Measurements from ENCODE around the gene PLD1. TPM values are rescaled to one million over a fixed set of nuclear protein-coding genes. Genes with fewer than 3 reads are reported as not detected.

The PLD1 gene
- total and polyA plus RNA-seq, 5 donors, result 17.0 to 79.5 (median 53.9) TPM

DNA sequence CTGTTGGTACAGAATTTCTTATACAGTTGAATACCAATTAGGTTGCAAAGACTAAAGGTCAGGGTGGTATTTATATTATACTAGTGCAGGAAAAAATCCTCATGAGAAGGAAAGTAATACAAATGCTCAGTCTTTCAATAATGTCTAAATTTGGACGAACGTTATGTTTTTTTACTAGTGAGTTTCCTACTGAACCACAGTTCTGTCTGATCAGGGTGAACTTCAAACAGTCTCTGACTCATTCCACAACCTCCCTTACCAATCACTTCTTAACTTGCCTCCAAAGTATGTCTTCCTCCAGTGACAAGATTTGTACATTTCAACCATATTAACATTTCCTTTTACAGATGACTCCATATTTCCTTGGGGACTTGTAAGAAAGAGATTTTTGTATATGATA, 36.3 kb upstream of the PLD1 start:
- Histone ChIP-seq H3K9me3 (ENCODE audit: control insufficient read depth, low read length) (no peaks in the 10 kb centered on the region), H3K4me1 (ENCODE audit: control insufficient read depth, insufficient read depth, low read length) (no peaks in the 10 kb centered on the region), H3K4me3 (ENCODE audit: low read length) (no peak overlapping the region), H3K27me3 (ENCODE audit: control insufficient read depth, insufficient read depth) (no peaks in the 10 kb centered on the region), H3K27ac (ENCODE audit: low read length) (no peak overlapping the region)
- no peak for ATAC-seq
- intact Hi-C loops (cut with DNase I), result no loop called here
- no peak for DNase-seq
- WGBS, result 74% methylated on average over 2 of the region's 2 CpGs

- Histone ChIP-seq H3K9me3 (ENCODE audit: control insufficient read depth, low read length) (no peaks in the 10 kb centered on the region), H3K4me1 (ENCODE audit: control insufficient read depth, insufficient read depth, low read length) (peaks cover under 1% of the 10 kb centered on the region), H3K4me3 (ENCODE audit: low read length) (no peak overlapping the region), H3K27me3 (ENCODE audit: control insufficient read depth, insufficient read depth) (no peaks in the 10 kb centered on the region), H3K27ac (ENCODE audit: low read length) (no peak overlapping the region)
- 67% methylated on average over 3 of the region's 3 CpGs for WGBS
- intact Hi-C loops (cut with DNase I), result no loop called here
- DNase-seq, result no peak
- no peak for ATAC-seq
These were observed 35.4 kb upstream of the PLD1 start for GRCh38 chr3:171845481-171846284.

GRCh38 chr3:171844873-171845272, 34.6 kb upstream of the PLD1 start:
- Histone ChIP-seq H3K9me3 (ENCODE audit: control insufficient read depth, low read length) (no peaks in the 10 kb centered on the region), H3K27ac (ENCODE audit: low read length) (no peak overlapping the region), H3K4me1 (ENCODE audit: control insufficient read depth, insufficient read depth, low read length) (peaks cover 2% of the 10 kb centered on the region), H3K27me3 (ENCODE audit: control insufficient read depth, insufficient read depth) (no peaks in the 10 kb centered on the region), H3K4me3 (ENCODE audit: low read length) (no peak overlapping the region)
- intact Hi-C loops (cut with DNase I), result no loop called here
- no peak for ATAC-seq
- no peak for DNase-seq
- WGBS, result 90% methylated on average over 2 of the region's 2 CpGs

DNA sequence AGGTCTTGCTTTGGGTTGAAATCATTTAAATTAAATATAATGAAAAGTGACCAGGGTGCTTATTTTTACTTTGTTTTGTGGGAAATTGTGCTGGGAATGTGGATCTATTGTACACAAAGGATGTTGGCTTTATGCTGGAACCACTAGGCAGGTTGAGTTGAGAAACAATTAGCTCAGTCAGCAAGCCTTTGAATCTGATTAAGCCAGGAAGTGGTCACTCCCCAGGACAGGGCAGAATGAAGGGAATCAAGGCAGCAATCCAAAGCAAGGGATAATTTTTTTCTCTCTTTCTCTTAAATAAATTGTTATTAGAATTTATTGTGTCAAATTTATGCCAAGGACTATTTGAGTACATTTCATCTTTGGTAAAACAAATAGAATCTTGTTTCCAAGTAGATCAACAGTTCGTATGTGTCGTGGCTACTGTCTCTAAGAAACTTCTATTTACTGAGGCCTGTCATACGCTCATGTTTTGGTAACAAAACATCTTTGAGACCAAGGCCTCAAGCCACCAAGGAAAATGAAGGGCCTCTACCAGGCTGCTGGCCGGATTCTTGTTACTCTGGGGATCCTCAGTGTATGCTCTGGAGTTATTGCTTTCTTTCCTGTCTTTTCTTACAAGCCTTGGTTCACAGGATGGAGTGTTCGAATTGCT, 32.7 kb upstream of the PLD1 start, which contains the start of gene TMEM212:
TMEM212 (plus strand) TSS at position 486 of the 655 bp plus-strand sequence; CDS start at position 521, 35 bp downstream.
- no peaks in the 10 kb centered on the region for H3K9me3 ChIP-seq (ENCODE audit: control insufficient read depth, low read length)

DNA sequence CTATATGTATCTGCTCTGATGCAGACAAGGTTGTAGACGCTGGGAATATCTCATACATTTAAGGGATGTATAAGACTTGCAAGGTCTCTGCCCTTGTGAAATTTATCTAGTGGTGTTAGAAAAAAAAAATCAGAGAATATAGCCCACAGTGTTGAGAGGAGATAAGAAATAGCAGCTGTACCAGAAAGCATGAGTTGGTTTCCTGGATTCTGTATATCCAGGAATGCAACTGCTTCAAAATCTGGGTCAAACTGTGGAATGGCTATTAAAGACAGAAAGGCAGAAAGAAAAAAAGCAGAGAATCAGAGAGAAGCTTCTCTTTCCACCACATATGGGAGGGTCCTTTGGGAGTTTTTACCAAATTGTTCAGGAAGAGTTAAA, 31.3 kb upstream of the PLD1 start:
- peaks cover 2% of the 10 kb centered on the region for H3K4me1 ChIP-seq (ENCODE audit: control insufficient read depth, insufficient read depth, low read length)
- no peak for ATAC-seq
- no peak for DNase-seq
- intact Hi-C loops (cut with DNase I), result no loop called here
- H3K9me3 ChIP-seq (ENCODE audit: control insufficient read depth, low read length), result no peaks in the 10 kb centered on the region
- no peak overlapping the region for H3K27ac ChIP-seq (ENCODE audit: low read length)
- no peak overlapping the region for H3K4me3 ChIP-seq (ENCODE audit: low read length)
- no peaks in the 10 kb centered on the region for H3K27me3 ChIP-seq (ENCODE audit: control insufficient read depth, insufficient read depth)
- WGBS, result 44% methylated on average over 1 of the region's 1 CpG

More for the DNA sequence above, 32.7 kb upstream of the PLD1 start, which contains the start of gene TMEM212:
- ATAC-seq (peak in 1 of 2 donors; percentile 67), DNase-seq (no peak)
- Histone ChIP-seq H3K27me3 (ENCODE audit: control insufficient read depth, insufficient read depth) (no peaks in the 10 kb centered on the region), H3K27ac (ENCODE audit: low read length) (no peak within 1 kb of the TSS), H3K4me3 (ENCODE audit: low read length) (no peak within 1 kb of the TSS), H3K4me1 (ENCODE audit: control insufficient read depth, insufficient read depth, low read length) (peaks cover 2% of the 10 kb centered on the region)
- intact Hi-C loops (cut with DNase I), result no loop called here
- 44% methylated on average over 5 of the region's 5 CpGs for WGBS

DNA sequence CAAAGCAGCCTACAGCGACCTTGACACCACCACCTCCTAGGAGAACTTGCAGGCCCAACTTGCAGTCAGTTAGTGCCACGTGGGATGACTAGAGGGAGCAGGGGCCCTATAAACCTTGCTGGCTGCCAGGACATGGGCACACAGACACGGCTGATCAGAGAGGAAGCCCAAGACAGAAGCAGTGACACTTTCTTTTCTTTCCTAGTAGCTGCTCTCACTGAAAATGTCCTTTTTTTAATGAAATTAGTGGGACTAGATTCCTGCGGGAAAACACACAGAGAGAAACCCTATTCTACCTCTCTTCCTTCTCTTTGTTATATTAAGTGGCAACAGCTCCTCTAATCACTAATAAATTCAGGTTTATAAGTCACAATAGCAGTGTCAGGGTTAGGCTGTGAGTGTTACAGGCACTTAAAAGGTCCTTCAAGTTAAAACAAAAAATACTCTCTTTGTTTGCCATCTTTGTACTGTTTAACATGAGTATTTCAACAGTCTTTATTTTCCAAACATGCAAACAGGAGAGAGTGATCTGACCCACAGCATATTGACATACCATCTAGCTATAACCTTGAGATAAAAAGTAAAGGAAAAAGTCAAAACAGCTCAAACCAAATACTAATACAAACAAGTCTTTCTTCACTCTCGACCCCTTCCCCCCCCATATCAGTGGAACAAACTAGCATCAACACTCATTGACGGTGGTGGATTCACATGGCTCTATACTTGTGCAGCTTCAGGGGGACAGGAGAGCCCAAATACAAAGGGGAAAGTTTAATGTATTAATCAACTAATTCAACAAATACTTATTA, 30.7 kb upstream of the PLD1 start:
- H3K27ac ChIP-seq (ENCODE audit: low read length), result no peak overlapping the region
- H3K27me3 ChIP-seq (ENCODE audit: control insufficient read depth, insufficient read depth), result no peaks in the 10 kb centered on the region
- no peak for DNase-seq
- WGBS, result 60% methylated on average over 6 of the region's 6 CpGs
- intact Hi-C loops (cut with DNase I), result no loop called here
- ATAC-seq, result no peak
- H3K4me3 ChIP-seq (ENCODE audit: low read length), result no peak overlapping the region
- no peaks in the 10 kb centered on the region for H3K9me3 ChIP-seq (ENCODE audit: control insufficient read depth, low read length)
- H3K4me1 ChIP-seq (ENCODE audit: control insufficient read depth, insufficient read depth, low read length), result peaks cover 2% of the 10 kb centered on the region

GRCh38 chr3:171840445-171840810, 30.1 kb upstream of the PLD1 start:
- Histone ChIP-seq H3K4me3 (ENCODE audit: low read length) (no peak overlapping the region), H3K27ac (ENCODE audit: low read length) (no peak overlapping the region), H3K4me1 (ENCODE audit: control insufficient read depth, insufficient read depth, low read length) (peaks cover 2% of the 10 kb centered on the region), H3K9me3 (ENCODE audit: control insufficient read depth, low read length) (no peaks in the 10 kb centered on the region), H3K27me3 (ENCODE audit: control insufficient read depth, insufficient read depth) (no peaks in the 10 kb centered on the region)
- DNase-seq (no peak), ATAC-seq (no peak)
- WGBS, result 96% methylated on average over 2 of the region's 2 CpGs
- intact Hi-C loops (cut with DNase I), result no loop called here

DNA sequence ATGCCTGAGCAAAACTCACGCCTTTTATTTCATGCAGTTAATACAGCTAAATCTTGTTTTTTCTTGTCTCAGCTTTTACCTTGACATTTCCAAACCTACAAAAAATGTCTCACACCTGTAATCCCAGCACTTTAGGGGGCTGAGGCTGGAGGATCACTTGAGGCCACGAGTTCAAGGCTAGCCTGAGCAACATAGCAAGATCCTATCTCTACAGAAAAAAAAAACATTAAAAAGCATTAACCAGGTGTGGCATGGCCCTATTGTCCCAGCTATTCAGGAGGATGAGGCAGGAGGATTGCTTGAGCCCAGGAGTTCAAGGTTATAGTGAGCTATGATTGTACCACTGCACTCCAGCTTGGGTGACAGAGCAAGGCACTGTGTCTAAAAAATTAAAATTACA, 29.0 kb upstream of the PLD1 start:
- Histone ChIP-seq H3K4me1 (ENCODE audit: control insufficient read depth, insufficient read depth, low read length) (peaks cover 2% of the 10 kb centered on the region), H3K27ac (ENCODE audit: low read length) (peak overlapping the region; percentile 62), H3K9me3 (ENCODE audit: control insufficient read depth, low read length) (no peaks in the 10 kb centered on the region), H3K4me3 (ENCODE audit: low read length) (no peak overlapping the region), H3K27me3 (ENCODE audit: control insufficient read depth, insufficient read depth) (no peaks in the 10 kb centered on the region)
- WGBS, result 91% methylated on average over 2 of the region's 2 CpGs
- DNase-seq, result no peak
- intact Hi-C loops (cut with DNase I), result loop anchor here in 1 of 4 donors (10.0 kb wide), 1 partner anchor 206 kb away; no protein-coding TSS in a partner anchor
- no peak for ATAC-seq

DNA sequence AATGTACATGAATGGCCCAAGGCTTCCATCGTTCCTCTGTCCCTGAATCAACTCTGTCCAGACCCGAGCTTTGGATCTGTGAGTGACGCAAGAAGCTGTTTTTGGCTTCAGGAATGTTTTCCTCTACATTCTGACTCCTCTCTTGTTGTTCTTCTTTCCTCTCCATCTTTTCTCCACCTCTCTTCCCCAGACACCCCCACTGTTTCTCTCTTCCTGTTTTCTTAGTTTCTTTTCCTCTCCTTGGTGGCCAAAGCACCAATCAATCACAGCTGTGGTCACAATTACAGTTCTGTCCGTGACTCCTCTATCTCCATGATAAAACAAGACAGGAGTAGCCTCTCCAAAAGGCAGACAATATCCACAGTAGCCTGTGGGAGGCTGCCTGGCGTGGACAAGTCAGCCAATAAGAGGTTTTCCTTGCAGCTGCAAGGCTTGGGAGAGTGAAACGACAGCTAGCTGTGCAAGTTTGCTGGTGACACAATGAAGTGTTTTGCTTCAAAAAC, 28.0 kb upstream of the PLD1 start:
- peaks cover 2% of the 10 kb centered on the region for H3K4me1 ChIP-seq (ENCODE audit: control insufficient read depth, insufficient read depth, low read length)
- H3K27ac ChIP-seq (ENCODE audit: low read length), result peak overlapping the region; percentile 49
- peak; percentile 58 to 82 (median 82) for DNase-seq
- H3K9me3 ChIP-seq (ENCODE audit: control insufficient read depth, low read length), result no peaks in the 10 kb centered on the region
- ATAC-seq, result peak; percentile 87 to 89
- no peaks in the 10 kb centered on the region for H3K27me3 ChIP-seq (ENCODE audit: control insufficient read depth, insufficient read depth)
- H3K4me3 ChIP-seq (ENCODE audit: low read length), result no peak overlapping the region
- WGBS, result 7% methylated on average over 6 of the region's 6 CpGs
- intact Hi-C loops (cut with DNase I), result loop anchor here in 1 of 4 donors (10.0 kb wide), 1 partner anchor 207 kb away; no protein-coding TSS in a partner anchor

DNA sequence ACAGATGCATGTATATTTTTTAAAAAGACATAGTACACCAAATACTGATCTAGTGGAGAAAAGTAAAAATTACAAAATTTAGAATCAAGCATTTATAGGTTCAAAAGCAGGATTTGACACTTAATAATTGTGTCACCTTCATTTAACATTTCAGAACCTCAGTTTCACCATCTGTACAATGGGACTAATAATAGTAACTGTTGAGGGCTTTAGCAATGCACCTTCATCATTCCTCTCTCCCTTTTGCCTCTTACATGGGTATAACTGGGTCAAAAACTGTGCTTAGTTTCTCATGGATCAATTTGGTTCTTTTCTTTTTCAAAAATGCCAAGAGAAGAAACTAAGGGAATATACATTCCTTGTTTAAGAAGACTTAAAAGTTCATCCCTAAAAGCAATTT, 27.4 kb upstream of the PLD1 start:
- ATAC-seq (no peak), DNase-seq (no peak)
- no peak overlapping the region for H3K27ac ChIP-seq (ENCODE audit: low read length)
- H3K27me3 ChIP-seq (ENCODE audit: control insufficient read depth, insufficient read depth), result no peaks in the 10 kb centered on the region
- intact Hi-C loops (cut with DNase I), result loop anchor here in 1 of 4 donors (10.0 kb wide), 1 partner anchor 207 kb away; no protein-coding TSS in a partner anchor
- no peaks in the 10 kb centered on the region for H3K9me3 ChIP-seq (ENCODE audit: control insufficient read depth, low read length)
- no peak overlapping the region for H3K4me3 ChIP-seq (ENCODE audit: low read length)
- H3K4me1 ChIP-seq (ENCODE audit: control insufficient read depth, insufficient read depth, low read length), result peaks cover 2% of the 10 kb centered on the region
